KG1 (cell line): ENCODE measurements around the gene RAMP3.
"Not testable (repeated sequence)": the region's sequence is repeated elsewhere in the genome, so short reads cannot be mapped to it uniquely, and the experiment has no call there.

ENCODE experiments used
- DNase-seq: peaks from one replicate; lab custom pipeline; 2025; lab: John Stamatoyannopoulos, UW

Gene RAMP3

DNA sequence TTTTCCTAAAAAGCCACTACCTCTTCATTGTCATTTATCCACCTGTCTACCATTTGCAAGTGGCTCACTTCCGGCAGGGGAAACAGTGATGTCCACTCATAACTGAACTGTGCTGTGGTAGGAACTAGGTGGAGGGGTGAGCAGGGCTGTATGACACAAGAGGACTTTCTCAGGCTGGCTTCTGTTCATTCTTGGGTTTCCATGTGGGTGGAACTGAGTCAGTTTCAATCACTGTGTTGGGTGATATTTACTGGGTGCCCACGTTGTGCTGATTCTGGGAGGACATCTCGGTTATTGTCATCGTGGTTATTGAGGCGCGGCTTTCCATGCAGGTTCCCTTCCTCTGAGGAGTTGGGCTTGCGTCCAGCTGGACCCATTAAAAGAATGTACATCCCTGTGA lies 38.8 kb downstream of the RAMP3 start:
- no peak for DNase-seq

DNA sequence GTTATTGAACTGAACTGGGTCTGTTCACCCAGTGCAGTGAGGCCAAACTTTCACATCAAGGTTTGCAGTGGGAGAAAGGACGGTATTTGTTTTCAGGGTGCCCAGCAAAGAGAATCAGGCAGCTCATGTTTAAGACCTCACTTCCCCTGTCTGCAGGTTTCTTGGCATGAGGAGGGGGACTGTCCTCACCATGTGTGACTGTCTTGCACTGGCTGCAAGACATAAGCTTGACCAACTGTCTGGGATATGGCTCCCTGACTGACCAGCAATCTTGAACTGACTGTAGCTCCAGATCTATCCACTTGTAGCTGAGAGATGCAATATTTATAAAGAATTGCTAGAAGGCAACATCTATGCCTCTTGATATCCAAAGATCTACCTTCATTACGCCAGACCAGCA lies 39.9 kb downstream of the RAMP3 start:
- DNase-seq: no peak

DNA sequence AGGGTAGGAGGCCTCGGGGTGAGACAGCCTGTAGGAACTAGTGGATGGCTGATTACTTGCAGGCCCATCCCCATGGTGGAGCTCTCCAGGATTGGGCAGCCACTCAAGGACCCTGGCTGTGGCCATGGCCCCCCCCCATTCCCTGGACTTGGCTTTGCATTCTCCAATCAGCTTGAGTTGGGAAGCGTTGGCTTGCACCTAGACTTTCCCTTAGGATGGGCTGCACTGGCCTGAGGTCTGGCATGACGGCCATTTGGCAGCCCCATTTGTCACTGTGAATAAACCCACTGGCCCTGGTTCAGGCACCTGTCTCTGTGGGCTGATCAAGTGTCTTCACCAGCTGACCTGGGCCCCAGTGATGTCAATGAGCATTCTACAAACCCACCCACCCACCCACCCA lies 41.4 kb downstream of the RAMP3 start:
- DNase-seq: no peak

DNA sequence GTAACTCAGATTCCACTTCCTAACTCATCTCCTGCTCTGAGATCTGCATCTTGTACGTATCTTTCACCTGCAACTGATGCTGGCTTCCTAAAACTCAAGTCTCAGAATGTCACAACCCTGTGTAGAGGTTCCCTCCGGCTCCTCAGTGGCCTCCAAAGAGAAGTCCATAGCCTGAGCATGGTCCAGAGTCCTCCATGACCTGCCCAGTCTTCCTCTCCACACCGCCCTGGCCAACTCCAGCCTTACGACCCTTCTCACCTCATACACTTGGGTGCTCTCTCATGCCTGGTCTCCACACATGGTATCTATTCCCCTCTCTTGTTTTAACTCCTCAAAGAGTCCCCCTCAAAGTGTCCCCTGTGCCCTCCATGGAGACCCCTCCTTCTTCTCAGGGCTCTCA lies 41.9 kb downstream of the RAMP3 start:
- no peak for DNase-seq

DNA sequence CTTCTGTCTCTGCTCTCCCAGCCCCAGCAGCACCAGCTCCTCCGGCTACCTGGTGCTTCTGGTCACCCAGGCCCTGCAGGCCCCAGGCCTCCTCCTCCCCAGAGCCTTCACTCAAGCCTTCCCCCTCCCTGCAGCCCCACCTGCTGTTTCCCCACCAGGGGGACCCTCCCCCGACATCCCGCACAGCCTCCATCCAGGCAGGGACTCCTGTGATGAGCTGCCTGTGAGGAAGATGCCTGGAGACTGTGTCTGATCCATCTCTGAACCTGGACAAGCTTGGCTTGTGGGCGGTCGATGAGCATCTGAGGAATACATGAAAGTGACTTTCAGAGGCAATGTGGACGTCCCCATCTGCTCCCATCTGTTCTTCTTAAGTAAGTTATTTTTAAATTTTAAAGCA lies 45.0 kb downstream of the RAMP3 start:
- no peak for DNase-seq

DNA sequence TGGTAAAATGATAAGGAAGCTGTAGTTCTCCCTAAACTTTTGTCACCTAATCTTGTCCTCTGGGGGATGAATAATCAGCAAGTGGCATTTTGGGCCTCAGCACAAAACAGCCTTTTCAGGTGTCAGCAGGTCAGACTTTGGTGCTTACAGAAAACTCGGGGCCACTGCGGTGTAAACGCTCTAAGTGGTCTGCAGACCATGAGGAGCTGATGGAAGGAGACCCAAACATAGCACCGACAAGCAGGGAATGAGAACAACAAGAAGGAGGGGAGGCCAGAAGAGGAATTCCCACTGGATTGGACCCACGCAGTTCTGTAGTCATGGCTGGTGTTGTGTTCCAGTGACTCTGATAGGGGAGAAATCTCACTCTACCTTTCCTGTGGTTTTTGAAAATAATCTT lies 45.4 kb downstream of the RAMP3 start:
- no peak for DNase-seq

DNA sequence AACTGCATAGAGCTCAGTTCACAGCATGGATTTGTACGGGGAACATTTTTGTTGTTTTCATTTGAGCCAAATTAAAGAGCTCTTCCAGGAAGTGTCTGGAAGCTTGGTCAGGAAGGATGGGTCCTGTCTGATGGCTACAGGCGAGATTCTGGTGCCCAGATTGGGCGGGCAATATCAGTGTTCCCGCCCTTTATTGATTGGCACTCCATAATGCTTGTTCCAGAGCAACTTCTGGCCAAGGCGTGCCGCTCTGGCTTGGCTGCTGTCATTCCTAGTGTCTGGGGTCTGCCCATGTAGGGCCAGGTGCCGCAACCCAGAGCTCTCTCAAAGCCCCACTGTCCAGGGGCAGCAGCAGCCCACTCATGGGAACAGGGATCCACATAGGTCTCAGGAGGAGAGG lies 45.9 kb downstream of the RAMP3 start:
- no peak for DNase-seq

DNA sequence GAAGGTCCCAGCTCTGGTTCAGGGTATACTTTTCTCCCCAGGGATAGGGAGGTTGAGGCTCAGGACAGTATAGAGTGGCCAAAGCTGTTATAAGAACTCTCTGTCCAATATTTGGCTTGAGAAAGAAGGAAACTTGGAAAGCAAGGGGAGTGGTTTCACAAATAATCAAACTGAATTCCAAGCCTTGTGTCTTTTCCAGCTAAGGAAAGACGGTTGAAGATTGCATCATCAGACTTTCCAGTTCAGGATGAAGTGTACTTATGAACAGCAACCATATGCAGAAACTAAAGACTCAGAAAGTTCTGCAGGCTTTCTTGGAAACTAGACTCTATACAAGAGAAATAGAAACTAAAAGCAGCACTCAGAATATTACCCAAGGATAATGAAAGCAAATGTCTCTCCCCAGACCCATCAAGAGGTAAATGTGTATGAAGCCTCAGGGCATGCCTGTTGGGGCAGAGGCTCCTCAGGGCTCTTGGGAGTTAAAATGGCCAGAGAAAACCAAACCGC lies 46.4 kb downstream of the RAMP3 start:
- DNase-seq: no peak

DNA sequence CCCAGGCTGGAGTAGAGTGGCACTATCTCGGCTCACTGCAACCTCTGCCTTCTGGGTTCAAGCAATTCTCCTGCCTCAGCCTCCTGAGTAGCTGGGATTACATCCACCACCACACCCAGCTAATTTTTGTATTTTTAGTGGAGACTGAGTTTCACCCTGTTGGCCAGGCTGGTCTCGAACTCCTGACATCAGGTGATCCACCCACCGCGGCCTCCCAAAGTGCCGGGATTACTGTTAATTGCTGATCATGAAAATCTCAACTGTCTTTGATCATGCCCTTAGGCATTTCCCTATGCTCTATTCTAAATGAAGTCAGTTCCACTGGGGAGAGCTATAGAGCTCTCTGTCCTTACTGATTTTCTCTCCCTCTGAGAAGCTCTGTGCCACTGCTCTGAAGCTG lies 48.7 kb downstream of the RAMP3 start:
- not testable (repeated sequence) for DNase-seq

DNA sequence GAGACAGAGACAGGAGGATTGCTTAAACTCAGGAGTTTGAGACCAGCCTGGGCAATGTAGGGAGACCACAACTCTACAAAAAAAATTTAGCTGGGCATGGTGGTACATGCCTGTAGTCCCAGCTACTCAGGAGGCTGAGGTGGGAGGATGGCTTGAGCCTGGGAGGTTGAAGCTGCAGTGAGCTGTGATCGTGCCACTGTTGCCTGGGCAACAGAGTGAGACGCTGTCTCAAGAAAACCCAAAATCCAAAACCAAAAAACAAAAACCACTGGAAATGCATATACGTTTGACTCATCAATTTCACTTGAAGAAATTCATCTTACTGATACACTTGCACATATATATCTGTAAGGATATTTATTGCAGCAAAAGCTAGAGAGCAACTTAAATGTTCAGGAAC lies 52.3 kb downstream of the RAMP3 start:
- not testable (repeated sequence) for DNase-seq

DNA sequence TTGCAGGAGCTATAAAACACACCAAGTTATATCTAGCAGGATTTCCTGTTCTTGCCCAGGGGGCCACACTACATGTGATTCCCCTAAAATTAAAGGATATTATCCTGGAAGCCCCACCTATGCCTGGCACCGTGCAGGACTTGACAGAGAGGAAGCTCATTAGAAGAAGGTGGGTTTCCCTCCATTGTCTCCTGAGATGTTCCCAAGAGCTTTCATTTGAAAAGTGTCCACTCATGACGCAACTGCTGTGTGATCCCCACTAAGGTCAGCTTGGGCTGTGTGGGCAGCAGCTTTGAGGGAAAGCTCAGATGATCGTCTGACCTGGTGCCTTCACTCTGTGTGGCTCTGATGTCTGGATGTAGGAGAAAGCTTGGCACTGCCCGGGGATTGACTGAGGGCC lies 53.5 kb downstream of the RAMP3 start:
- DNase-seq: no peak

DNA sequence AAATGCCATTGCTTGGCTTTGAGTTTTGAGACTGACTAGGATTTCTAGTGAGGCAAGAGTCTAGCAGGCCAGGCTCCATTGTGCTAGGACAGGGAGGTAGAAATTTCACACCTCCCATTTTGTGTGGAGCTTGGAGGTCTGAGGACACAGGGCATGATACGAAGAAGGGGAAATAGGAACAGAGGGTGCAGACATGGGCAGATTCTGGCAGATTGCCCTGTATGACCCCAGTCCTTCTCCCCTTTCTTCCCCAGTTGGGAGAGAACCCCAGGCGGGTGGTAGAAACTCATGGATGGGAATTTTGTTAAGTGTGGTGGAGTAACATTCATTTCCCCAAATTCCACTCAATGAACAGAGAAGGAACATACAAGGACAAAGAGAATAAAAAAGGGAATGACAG lies 54.4 kb downstream of the RAMP3 start:
- no peak for DNase-seq

DNA sequence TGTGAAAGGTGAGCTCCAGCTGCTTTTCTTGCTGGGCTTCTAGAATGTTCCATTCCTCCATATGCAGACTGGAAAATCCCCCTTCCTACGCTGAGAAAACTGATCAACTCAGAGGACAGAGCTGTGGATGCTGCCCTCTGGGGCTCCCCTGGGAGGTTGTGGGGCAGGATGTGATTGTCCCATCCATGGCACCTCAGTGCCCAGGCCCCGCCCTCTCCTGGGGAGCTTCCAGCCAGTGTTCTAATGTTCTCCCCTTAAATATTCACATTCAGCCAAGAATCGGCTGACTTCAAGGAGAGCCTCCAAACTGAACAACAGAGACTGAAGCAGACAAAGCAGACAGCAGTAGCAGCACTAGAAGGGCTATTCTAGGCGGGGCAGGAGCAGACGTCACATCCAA lies 55.0 kb downstream of the RAMP3 start:
- DNase-seq: no peak

DNA sequence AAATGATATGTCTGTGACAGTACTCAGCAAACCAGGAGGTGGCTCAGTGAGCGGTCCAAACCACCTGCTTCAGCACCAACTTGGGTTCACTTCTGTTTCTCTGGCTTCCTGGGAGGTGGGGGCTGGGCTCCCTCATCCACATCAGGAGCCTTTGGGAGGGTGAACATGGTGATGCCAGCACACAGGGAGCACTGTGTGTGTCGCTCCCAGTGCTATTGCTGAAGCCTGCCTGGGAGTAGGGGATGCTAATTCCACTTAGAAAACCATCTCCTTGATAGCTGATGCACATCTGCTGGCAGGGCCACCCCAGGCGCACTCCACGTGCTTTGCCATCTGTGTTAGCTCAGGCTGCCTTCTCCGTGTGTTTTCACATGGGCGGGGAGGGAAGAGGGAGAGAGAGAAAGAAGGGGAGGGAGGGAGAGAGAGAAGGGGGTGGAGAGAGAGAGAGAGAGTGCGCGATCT lies 58.0 kb downstream of the RAMP3 start:
- no peak for DNase-seq

DNA sequence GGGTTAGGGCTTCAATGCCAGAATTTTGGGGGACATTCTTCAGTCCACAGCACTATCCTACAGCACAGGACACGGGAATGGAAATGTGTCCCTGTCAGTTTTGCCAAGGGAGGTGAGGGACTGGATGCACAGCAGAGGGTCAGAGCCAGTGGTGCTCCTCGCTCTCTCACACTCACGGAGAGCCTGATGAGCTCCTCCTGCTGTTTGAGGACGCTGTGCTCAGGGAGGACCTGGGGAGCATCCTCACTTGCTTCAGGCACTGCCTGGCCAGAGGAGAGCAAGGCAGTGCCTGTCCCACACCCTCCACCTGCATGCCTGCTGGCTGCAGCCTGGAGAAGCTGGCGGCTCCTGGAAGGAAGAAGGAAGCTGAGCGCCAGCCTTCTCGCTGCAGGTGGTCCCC lies 58.6 kb downstream of the RAMP3 start:
- DNase-seq: no peak

DNA sequence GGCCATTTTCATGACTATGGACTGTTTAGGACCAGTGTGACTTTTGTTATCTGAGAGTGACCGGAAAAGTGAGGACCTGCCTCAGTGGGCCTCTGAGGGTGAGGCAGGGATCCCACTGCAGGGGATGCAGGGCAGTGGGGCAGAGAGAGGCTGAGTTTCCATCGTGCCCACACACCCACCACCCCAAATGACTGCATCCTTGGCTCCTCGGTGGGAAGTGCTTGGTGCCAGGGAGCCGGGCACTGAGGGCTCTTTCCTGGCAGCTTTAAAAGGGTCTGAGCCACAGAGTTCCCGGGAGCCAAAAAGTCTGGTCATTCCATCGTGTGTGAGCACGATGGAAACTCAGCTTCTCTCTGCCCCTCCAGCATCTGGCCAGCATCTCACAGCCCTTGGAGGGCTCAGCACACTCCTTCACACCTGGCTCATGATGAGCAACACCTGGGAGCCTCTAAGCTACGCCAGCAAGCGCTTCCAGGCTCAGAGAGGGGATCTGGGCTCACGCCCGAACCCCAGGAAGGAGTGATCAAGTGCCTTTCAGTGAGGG lies 59.1 kb downstream of the RAMP3 start:
- DNase-seq: no peak

DNA sequence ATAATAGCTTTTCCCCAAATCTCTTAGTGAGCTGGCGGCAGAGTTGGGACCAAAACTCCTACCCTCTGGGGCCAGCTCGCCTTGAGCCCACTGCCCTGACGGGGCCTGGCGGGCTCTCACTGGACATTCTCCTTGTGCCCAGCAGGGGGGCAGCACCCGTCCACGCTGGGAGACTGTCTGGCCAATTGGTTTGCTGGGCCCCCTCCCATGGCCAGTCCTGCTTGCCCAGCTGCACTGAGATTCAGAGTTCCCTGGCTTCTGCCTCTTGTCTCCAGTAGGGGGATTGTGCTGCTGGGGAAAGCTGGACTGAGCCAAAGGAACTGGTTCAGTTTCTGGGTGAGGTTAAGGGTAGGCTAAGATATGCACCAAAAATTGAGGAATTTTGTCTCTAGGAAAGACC lies 59.8 kb downstream of the RAMP3 start:
- no peak for DNase-seq

DNA sequence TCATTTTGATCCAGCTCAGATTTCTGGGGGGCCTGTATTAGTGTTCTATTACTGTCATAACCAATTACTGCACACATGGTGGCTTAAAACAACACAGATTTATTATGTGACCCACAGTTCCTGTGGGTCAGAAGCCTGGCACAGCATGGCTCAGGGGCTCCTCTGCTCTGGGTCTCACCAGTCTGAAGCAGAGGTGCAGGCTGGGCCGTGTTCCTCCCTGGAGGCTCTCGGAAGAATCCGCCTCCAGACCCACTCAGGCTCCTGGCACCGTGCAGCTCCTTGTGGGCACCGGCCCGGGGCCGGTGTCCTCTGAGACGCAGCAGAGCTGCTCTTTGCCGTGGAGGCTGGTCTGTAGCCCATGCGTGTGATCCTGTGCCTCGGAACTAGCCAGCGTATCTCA lies 61.5 kb downstream of the RAMP3 start:
- no peak for DNase-seq

DNA sequence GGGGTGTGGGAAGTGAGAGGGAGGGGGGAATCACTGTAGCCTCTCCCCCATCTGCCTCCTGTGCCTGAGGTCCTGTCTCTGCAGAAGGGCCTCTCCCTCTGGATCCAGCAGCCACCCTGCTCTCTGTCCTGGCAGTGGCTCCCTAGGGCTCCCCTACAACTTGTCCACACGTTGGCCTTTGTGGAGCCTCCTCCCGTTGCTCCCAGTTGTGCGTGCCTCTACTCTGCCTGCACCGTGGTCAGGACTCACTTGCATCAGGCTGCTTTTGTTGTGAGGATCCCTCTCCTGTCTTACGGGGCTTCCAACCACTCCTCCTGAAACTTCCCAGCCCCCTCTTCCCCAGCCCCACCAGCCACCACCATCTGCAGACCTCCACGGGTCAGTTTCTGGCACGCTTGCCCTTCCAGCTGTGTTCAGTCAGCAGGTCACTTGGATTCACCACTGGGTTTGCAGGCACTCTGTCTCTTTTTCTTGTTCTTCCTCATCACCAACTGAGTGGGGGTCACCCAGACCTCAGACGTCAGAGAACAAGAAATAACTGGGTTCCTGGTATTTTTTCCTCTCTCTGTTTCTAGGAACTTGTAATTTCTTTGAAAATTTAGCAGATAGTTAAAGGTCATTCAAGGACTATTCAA lies 62.3 kb downstream of the RAMP3 start:
- no peak for DNase-seq

DNA sequence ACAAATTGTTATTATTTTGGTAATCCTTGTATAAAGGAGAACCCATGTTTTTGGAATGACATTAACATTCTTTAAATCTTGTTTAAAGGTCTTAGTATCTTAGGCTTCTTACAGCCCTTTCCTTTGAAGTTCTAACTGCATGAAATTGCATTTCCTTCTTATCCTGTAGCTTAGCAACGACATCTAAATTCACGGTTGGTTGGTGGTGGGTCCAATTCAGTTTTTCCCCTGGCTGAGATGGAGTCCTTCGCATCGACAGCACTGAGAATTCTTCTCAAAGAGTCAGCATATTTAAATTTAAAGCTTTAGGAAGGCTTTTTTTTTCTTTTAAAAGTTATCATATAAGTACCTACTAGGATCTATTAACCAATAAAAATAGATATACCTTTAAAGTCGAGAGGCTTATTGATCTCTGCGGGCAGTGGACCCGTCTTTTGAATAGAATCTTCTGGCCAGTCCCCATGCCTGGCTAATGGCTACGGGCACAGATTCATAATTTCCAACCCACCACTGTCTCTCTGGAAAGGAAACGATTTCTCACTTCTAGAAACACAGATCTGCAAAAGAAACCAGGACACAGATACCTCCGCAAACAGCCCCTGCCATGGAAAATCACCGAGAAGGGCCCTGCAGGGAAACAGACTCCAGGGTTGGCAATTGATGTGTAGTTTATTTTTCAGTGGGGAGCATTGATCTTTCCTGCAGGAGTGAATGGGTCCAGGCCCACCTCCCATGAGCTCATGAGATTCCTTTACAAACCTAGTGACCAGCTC lies 63.4 kb downstream of the RAMP3 start:
- no peak for DNase-seq

DNA sequence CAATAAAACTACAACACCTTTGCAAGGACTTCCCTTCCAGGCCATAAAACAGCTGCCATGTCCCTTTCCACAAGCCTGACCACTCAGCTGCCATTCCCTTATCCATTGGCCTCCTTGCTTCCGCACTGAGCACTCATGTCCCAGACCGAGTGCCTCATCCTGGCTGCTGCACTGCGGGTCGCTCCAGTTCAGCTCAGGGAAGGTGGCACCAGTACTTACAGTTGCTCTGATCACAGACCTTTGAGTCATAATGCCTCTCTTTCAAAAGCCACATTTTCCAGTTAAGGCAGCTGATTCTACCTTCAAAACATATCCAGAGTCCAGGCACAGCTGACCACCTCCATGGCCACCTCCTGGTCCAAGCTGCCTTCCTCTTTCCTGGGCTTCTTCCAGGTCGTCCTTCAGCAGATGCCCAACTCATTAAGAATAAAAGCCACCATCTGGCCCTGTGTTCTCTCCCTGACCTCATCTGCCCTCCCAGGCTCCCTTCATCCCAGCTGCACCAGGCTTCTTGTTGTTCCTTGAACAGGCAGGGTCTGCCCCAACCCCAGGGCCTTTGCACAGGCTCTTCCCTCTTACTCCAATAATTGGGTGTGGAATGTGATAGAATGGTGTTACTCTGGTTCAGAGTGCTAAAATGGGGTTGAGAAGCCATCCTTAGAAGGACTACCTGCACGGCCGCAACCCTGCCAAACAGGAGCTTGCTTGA lies 64.5 kb downstream of the RAMP3 start:
- no peak for DNase-seq

DNA sequence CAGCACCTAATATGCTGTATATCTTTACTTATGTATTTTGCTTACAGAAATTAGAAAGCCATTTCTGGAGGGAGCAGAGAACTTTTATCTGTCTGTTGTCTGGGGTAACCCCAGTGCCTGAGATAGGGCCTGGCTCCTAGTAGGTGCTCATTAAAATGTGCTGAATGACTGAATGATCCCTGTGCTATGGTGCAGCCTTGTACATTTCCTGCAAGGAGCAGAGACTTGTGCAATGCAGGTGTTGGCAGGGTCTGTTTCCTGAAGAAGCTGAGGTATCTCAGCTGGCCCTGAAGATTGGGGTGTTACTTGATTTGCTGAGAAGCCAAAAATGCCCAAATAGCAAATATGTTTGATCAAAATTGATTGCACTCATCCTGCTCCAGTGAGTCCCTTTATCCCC lies 65.5 kb downstream of the RAMP3 start:
- no peak for DNase-seq
